Measurements from ENCODE around the gene TYSND1. TPM values are rescaled to one million over a fixed set of nuclear protein-coding genes. Genes with fewer than 3 reads are reported as not detected.

TYSND1 gene
- total RNA-seq = 11.3 and 12.1 TPM in 2 replicates

GRCh38 chr10:70146489-70147258 is at the start of gene TYSND1:
TSS of gene TYSND1 (minus strand) at chr10:70146700. CDS start at chr10:70146586, 114 bp downstream.
- TF ChIP-seq CTCF (IDR thresholded peaks at IDR 0.05; ENCODE audit: insufficient read depth, low read depth, low read length) = peak; percentile 69
- H3K4me3 ChIP-seq (ENCODE audit: low read depth, low read length) = peak within 1 kb of the TSS; percentile 68
- peak; percentile 98 for DNase-seq (ENCODE audit: low read depth)

- peak; percentile 80 for DNase-seq (ENCODE audit: low read depth)
- no peak for TF ChIP-seq CTCF (IDR thresholded peaks at IDR 0.05; ENCODE audit: insufficient read depth, low read depth, low read length)
- H3K4me3 ChIP-seq (ENCODE audit: low read depth, low read length) = no peak overlapping the region
These were observed 46.9 kb upstream of the TYSND1 start for GRCh38 chr10:70193391-70193844.

- TF ChIP-seq CTCF (IDR thresholded peaks at IDR 0.05; ENCODE audit: insufficient read depth, low read depth, low read length) = no peak
- DNase-seq (ENCODE audit: low read depth) = peak; percentile 96
- H3K4me3 ChIP-seq (ENCODE audit: low read depth, low read length) = no peak overlapping the region
These were observed 45.9 kb upstream of the TYSND1 start for GRCh38 chr10:70192326-70192968.

- DNase-seq (ENCODE audit: low read depth) = peak; percentile 98
- H3K4me3 ChIP-seq (ENCODE audit: low read depth, low read length) = no peak overlapping the region
- TF ChIP-seq CTCF (IDR thresholded peaks at IDR 0.05; ENCODE audit: insufficient read depth, low read depth, low read length) = no peak
These were observed 45.4 kb upstream of the TYSND1 start for GRCh38 chr10:70191972-70192305.

- no peak for TF ChIP-seq CTCF (IDR thresholded peaks at IDR 0.05; ENCODE audit: insufficient read depth, low read depth, low read length)
- H3K4me3 ChIP-seq (ENCODE audit: low read depth, low read length) = no peak overlapping the region
- DNase-seq (ENCODE audit: low read depth) = no peak
These were observed 44.9 kb upstream of the TYSND1 start for GRCh38 chr10:70191161-70191971.

- no peak overlapping the region for H3K4me3 ChIP-seq (ENCODE audit: low read depth, low read length)
- TF ChIP-seq CTCF (IDR thresholded peaks at IDR 0.05; ENCODE audit: insufficient read depth, low read depth, low read length) = no peak
- peak; percentile 75 for DNase-seq (ENCODE audit: low read depth)
These were observed 44.1 kb upstream of the TYSND1 start for GRCh38 chr10:70190581-70190980.

Measured in fibroblast of villous mesenchyme (primary cell).